Tibial nerve (tissue), 3 donors: ENCODE data around the gene P2RX6.
"Not testable (repeated sequence)": the region's sequence is repeated elsewhere in the genome, so short reads cannot be mapped to it uniquely, and the experiment has no call there.

ENCODE experiments used
- CTCF ChIP-seq, 5 experiments: fragments of 200-600 bp in 3 of 5; fragments of 450-650 bp in 2 of 5; sonication (generic) in 3 of 5; IDR thresholded peaks; one replicate each; pipeline ENCODE4 v1.5.1; 2016 to 2019; ENCODE audit warnings: antibody characterized with exemption in 5 of 5, mild to moderate bottlenecking in 3 of 5, moderate library complexity in 2 of 5
- POLR2A ChIP-seq, 2 donors: fragments of 450-650 bp; IDR thresholded peaks; one replicate each; pipeline ENCODE4 v1.6.1; 2017; ENCODE audit warnings: antibody characterized with exemption in 2 of 2, mild to moderate bottlenecking in 2 of 2, moderate library complexity in 2 of 2

- TF ChIP-seq CTCF, POLR2A (IDR thresholded peaks at IDR 0.05): not testable (repeated sequence)
These were observed 46.8 kb downstream of the P2RX6 start for GRCh38 chr22:21061660-21062321.
